Measurements from ENCODE around the gene MMP15. TPM values are rescaled to one million over a fixed set of nuclear protein-coding genes. Genes with fewer than 3 reads are reported as not detected.

Gene MMP15
- total and polyA plus RNA-seq, 2 donors (not counting 3 experiments of a cell fraction or from before 2014, with no cell fraction given): 12.6 to 16.0 TPM

DNA sequence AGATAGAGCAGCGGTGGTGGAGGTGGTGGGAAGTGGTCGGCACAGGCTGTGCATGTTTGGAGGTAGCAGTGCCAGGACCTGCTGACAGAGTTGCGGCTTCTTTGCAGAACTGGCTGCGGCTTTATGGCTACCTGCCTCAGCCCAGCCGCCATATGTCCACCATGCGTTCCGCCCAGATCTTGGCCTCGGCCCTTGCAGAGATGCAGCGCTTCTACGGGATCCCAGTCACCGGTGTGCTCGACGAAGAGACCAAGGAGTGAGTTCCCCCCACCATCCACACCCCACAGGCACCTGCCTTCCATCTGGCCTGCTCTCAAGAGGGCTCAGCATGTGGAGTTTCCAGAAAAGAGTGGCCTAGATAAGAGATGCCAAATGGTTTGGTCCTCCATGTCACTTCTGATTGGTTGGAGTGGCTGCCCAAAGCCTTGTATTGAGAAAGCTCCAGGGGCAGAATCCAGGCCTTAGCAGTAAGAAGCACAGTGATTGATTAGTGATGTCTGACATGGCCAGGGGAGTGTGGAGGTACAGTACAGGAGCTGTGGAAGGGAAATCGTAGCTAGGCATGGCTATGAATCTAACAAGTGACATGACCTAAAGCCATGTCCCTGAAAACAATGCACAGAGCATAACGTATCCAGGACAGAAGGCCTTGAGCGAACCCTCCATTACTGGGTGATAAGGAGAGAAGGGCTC is 12.0 kb downstream of the MMP15 start:
- no peak overlapping the region for H3K9ac ChIP-seq (replicated peaks; ENCODE audit: extremely low read depth, insufficient read depth, low read length)
- no peak overlapping the region for H2AFZ ChIP-seq (ENCODE audit: low read depth, low read length)
- no peak for DNase-seq (ENCODE audit: low read depth, low spot score)
- H3K36me3 ChIP-seq (ENCODE audit: control insufficient read depth in 2 of 2, extremely low read depth in 1 of 2, insufficient read depth in 2 of 2, low read length in 2 of 2): no peaks in the 10 kb centered on the region
- no peaks in the 10 kb centered on the region for H3K27me3 ChIP-seq (ENCODE audit: control insufficient read depth in 2 of 2, insufficient read depth in 2 of 2, low read length in 2 of 2)
- no peaks in the 10 kb centered on the region for H3K9me1 ChIP-seq (replicated peaks; ENCODE audit: control insufficient read depth, extremely low read depth, insufficient read depth, low read length)
- no TSS peak for BruUV-seq (replicated peaks)
- FAIRE-seq: no peak
- H3K79me2 ChIP-seq (ENCODE audit: control insufficient read depth, insufficient read depth, low read length): no peaks in the 10 kb centered on the region
- H3K27ac ChIP-seq (ENCODE audit: insufficient read depth, low read depth, low read length): no peak overlapping the region
- dilution Hi-C loops (cut with MboI; ENCODE audit: extremely low pct_ligation_motif_present, low sequenced_read_pairs) (no loop called here), intact Hi-C loops (cut with micrococcal nuclease) (no loop called here)
- H3K9me3 ChIP-seq (replicated peaks; ENCODE audit: control insufficient read depth, insufficient read depth, low read length): no peaks in the 10 kb centered on the region
- H3K4me2 ChIP-seq (ENCODE audit: insufficient read depth, low read length): no peak overlapping the region
- no peaks in the 10 kb centered on the region for H4K20me1 ChIP-seq (replicated peaks; ENCODE audit: control insufficient read depth, extremely low read depth, insufficient read depth, low read length)
- no peaks in the 10 kb centered on the region for H3K4me1 ChIP-seq (ENCODE audit: control insufficient read depth, extremely low read depth, insufficient read depth, low read length)
- TF ChIP-seq POLR2A (IDR thresholded peaks at IDR 0.05; ENCODE audit: low read depth, low read length) (no peak), POLR2AphosphoS5 (IDR thresholded peaks at IDR 0.05; ENCODE audit: insufficient read depth, low read depth, low read length) (no peak), EZH2 (IDR thresholded peaks at IDR 0.05; ENCODE audit: borderline replicate concordance, low read depth, low read length, severe bottlenecking) (no peak), MYC (IDR thresholded peaks at IDR 0.05; ENCODE audit: low read depth, low read length) (no peak)
- ChIA-PET POLR2A (no interaction called here), CTCF (no interaction called here)
- H3K4me3 ChIP-seq (replicated peaks in 1 of 3; ENCODE audit: insufficient read depth in 1 of 3, low read depth in 1 of 3, low read length in 3 of 3): no peak overlapping the region

DNA sequence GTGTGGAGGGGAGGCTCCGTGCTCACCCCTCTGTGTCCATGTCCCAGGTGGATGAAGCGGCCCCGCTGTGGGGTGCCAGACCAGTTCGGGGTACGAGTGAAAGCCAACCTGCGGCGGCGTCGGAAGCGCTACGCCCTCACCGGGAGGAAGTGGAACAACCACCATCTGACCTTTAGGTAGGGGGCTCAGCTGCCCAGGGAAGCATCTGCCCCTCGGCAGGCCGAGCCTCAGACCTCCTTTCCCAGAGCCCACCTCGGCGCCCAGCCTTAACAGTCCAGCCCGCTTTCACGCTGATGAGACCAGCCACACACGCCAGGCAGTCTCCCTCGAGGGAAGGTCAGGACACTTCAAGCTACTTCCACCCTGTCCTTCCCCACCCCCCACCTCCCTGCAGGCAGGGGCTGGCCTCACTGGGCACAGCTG is 12.7 kb downstream of the MMP15 start:
- BruUV-seq (replicated peaks): no TSS peak
- no peak overlapping the region for H3K4me2 ChIP-seq (ENCODE audit: insufficient read depth, low read length)
- FAIRE-seq (no peak), DNase-seq (ENCODE audit: low read depth, low spot score) (no peak)
- H3K27me3 ChIP-seq (ENCODE audit: control insufficient read depth in 2 of 2, insufficient read depth in 2 of 2, low read length in 2 of 2): no peaks in the 10 kb centered on the region
- no peak overlapping the region for H2AFZ ChIP-seq (ENCODE audit: low read depth, low read length)
- no peak overlapping the region for H3K9ac ChIP-seq (replicated peaks; ENCODE audit: extremely low read depth, insufficient read depth, low read length)
- H3K27ac ChIP-seq (ENCODE audit: insufficient read depth, low read depth, low read length): no peak overlapping the region
- no peaks in the 10 kb centered on the region for H3K36me3 ChIP-seq (ENCODE audit: control insufficient read depth in 2 of 2, extremely low read depth in 1 of 2, insufficient read depth in 2 of 2, low read length in 2 of 2)
- H3K4me3 ChIP-seq (replicated peaks in 1 of 3; ENCODE audit: insufficient read depth in 1 of 3, low read depth in 1 of 3, low read length in 3 of 3): no peak overlapping the region
- no peaks in the 10 kb centered on the region for H3K79me2 ChIP-seq (ENCODE audit: control insufficient read depth, insufficient read depth, low read length)
- POLR2A ChIA-PET: no interaction called here
- dilution Hi-C loops (cut with MboI; ENCODE audit: extremely low pct_ligation_motif_present, low sequenced_read_pairs): no loop called here
- intact Hi-C loops (cut with micrococcal nuclease): no loop called here
- CTCF ChIA-PET: interaction anchor here (1.8 kb wide), 1 partner anchor 14 kb away, joined by 5 read pairs; no protein-coding TSS in a partner anchor
- H3K4me1 ChIP-seq (ENCODE audit: control insufficient read depth, extremely low read depth, insufficient read depth, low read length): no peaks in the 10 kb centered on the region
- H3K9me1 ChIP-seq (replicated peaks; ENCODE audit: control insufficient read depth, extremely low read depth, insufficient read depth, low read length): no peaks in the 10 kb centered on the region
- TF ChIP-seq, protein P1, sequence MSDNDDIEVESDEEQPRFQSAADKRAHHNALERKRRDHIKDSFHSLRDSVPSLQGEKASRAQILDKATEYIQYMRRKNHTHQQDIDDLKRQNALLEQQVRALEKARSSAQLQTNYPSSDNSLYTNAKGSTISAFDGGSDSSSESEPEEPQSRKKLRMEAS (IDR thresholded peaks at IDR 0.05; ENCODE audit: insufficient read depth, insufficient read length): no peak
- no peak for TF ChIP-seq POLR2AphosphoS5 (IDR thresholded peaks at IDR 0.05; ENCODE audit: insufficient read depth, low read depth, low read length)
- TF ChIP-seq POLR2A (IDR thresholded peaks at IDR 0.05; ENCODE audit: low read depth, low read length): no peak
- no peak for TF ChIP-seq JUN (IDR thresholded peaks at IDR 0.05; ENCODE audit: borderline replicate concordance, insufficient read depth, insufficient read length, low read depth)
- TF ChIP-seq, protein P2, sequence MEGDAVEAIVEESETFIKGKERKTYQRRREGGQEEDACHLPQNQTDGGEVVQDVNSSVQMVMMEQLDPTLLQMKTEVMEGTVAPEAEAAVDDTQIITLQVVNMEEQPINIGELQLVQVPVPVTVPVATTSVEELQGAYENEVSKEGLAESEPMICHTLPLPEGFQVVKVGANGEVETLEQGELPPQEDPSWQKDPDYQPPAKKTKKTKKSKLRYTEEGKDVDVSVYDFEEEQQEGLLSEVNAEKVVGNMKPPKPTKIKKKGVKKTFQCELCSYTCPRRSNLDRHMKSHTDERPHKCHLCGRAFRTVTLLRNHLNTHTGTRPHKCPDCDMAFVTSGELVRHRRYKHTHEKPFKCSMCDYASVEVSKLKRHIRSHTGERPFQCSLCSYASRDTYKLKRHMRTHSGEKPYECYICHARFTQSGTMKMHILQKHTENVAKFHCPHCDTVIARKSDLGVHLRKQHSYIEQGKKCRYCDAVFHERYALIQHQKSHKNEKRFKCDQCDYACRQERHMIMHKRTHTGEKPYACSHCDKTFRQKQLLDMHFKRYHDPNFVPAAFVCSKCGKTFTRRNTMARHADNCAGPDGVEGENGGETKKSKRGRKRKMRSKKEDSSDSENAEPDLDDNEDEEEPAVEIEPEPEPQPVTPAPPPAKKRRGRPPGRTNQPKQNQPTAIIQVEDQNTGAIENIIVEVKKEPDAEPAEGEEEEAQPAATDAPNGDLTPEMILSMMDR (IDR thresholded peaks at IDR 0.05; ENCODE audit: extremely low read depth in 1 of 2, insufficient read depth in 1 of 2, low read depth in 1 of 2, low read length in 2 of 2): no peak
- no peak for TF ChIP-seq MYC (IDR thresholded peaks at IDR 0.05; ENCODE audit: low read depth, low read length)
- TF ChIP-seq GATA2 (IDR thresholded peaks at IDR 0.05; ENCODE audit: insufficient read depth, insufficient read length, low read depth, low read length): no peak
- H3K9me3 ChIP-seq (replicated peaks; ENCODE audit: control insufficient read depth, insufficient read depth, low read length): no peaks in the 10 kb centered on the region
- no peaks in the 10 kb centered on the region for H4K20me1 ChIP-seq (replicated peaks; ENCODE audit: control insufficient read depth, extremely low read depth, insufficient read depth, low read length)

Measured in endothelial cell of umbilical vein (primary cell).